GM23248 (cell line): ENCODE data around the gene LRMDA.

ENCODE experiments used
- EZH2 ChIP-seq: fragments of 200-600 bp; sonication (generic); IDR thresholded peaks from 2 replicates; pipeline ENCODE4 v1.6.1; 2018; ENCODE audit warnings: antibody characterized with exemption, mild to moderate bottlenecking; ENCODE audit not compliant: insufficient read depth, poor library complexity, severe bottlenecking
- EZH2phosphoT487 ChIP-seq: fragments of 200-600 bp; sonication (generic); IDR thresholded peaks from 2 replicates; pipeline ENCODE4 v1.6.1; 2018; ENCODE audit warnings: antibody characterized with exemption, moderate library complexity, mild to moderate bottlenecking, low read depth; ENCODE audit not compliant: insufficient read depth

- no peak for TF ChIP-seq EZH2
- TF ChIP-seq EZH2phosphoT487, result no peak
Observed at GRCh38 chr10:75672111-75672671, 240.8 kb downstream of the LRMDA start.
